Ureter (tissue), 1 donor: ENCODE results near the gene PRELP. TPM values are rescaled to one million over a fixed set of nuclear protein-coding genes. Genes with fewer than 3 reads are reported as not detected.
A peak's percentile ranks its signal among the peaks of the same experiment; 100 is the strongest.
"Not testable (repeated sequence)": the region's sequence is repeated elsewhere in the genome, so short reads cannot be mapped to it uniquely, and the experiment has no call there.

Source experiments
- DNase-seq: peaks from one replicate; pipeline ENCODE4 v3.0.0-alpha.2; 2020; ENCODE audit warnings: low spot score
- total RNA-seq: library from RNA; stranded (reverse); gene quantifications from one replicate; pipeline ENCODE4 v1.2.4, GENCODE V29; 2023
- donor health status: DM: yes; HTN: yes; CAD: no.

PRELP gene
- total RNA-seq, 1 donor from 2014 or later: 128 TPM

- no peak for DNase-seq
Observed at GRCh38 chr1:203453616-203454015, 22.0 kb upstream of the PRELP start.

DNA sequence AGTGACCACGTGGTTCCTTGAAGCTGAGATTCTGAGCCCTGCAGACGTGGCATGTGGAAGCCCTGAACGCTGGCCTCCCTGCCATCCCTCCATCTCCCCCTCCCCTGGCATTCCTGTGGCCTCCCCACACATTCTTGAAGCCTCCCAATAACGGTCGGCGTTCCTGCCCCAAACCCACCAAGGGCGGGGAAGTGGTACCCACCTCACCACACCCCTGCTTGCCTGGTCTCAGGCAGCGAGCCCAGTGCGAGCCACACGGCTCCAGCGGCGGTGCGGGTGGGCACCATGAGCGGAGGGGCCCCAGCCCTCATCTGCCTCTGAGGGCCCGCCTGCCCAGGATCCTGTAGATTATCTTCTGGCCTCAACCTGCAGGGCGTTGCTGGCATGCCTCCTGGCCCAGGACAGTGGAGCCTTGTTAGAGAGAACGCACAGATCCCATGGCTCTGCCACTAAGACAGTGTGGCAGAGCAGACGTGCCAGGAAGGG is 20.6 kb upstream of the PRELP start:
- no peak for DNase-seq

DNA sequence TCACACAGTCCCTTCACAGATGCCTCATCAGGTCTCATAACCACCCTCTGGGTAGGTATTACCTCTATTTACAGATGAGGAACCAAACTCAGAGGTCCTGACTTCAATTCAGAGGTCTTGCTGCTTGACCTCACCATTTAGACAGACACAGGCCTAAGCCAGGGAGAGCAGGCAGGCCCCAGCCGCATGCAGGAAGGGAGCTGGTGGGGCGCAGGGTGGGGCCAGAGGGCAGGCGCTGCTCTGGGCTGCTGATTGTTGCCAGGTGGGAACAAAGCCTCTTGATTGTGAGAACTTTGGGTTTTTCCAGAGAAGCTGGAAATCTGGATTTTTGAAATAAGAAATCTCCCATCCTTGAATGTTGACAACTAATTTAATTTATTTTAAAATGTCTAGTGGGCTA is 19.9 kb upstream of the PRELP start:
- DNase-seq: no peak

DNA sequence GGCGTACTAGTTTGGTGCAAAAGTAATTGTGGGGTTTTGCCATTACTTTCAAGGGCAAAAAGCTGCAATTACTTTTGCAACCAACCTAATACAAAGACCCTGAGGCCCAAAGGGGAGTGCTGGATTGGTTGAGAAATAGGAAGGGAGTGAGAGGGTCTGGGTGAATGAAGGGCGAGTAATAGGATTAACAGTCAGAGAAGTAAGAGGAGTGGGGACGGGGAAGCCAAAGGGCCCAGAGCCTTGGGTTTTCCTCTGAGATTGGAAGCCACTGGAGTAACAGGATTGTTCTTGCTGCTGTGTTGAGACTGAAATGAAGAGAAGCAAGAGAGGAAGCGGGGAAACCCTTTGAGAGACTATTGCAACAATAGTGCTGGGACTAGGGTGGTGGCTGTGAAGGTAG is 19.0 kb upstream of the PRELP start:
- no peak for DNase-seq

DNA sequence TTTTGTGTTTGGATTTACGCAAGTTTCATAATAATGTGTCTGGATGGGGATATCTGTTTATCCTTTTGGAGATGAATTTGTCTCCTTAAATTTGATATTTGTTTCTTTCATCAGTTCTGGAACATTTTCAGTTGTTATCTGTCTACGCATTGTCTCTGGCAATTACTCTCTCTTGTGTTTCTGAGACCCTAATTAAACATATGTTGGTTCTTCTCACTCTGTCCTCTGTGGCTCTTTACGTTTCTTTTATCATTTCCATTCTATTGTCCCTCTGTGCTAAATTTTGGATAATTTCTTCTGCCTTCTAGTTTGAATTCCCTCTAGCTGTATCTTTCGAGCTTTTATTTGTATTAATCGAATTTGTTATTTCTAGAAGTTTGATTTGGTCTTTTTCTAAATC is 17.5 kb upstream of the PRELP start:
- DNase-seq: no peak

DNA sequence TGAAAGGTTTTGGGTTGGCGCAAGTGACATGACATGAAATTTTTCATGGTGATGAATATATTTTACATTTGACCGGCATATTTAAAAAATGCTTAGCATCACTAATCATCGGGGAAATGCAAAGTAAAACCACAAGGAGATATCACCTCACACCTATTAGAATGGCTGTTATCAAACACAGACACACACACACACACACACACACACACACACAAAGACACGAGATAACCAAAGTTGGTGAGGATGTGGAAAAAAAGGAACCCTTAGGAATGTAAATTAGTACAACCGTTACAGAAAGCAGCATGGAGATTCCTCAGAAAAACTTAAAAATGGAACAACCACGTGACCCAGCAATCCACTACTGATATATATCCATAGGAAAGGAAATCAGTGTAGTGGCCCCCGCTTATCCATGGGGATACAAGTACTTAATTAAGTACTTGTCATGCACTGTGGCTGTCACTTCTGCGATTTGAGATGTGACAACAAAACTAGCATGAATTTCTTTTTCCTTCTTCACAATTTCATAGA is 15.9 kb upstream of the PRELP start:
- no peak for DNase-seq

DNA sequence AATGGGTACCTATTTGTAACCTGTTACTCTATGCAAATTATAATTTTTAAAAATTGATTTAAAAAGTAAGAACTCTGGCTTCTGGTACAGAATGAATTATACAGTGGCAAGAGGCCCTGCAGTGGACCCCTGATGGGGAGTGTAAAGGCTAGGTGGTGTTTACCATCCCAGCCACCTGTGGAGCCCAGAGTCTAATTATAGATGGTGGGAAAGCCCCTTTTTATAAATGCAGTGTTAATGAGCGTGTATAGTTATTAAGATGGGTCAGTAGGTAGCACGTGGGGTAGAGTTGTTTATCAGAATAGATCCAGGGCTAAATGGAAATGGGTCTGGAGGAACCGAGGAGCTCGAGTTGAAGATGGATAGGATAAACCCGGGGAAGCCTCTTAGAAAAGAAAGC is 13.9 kb upstream of the PRELP start:
- no peak for DNase-seq

DNA sequence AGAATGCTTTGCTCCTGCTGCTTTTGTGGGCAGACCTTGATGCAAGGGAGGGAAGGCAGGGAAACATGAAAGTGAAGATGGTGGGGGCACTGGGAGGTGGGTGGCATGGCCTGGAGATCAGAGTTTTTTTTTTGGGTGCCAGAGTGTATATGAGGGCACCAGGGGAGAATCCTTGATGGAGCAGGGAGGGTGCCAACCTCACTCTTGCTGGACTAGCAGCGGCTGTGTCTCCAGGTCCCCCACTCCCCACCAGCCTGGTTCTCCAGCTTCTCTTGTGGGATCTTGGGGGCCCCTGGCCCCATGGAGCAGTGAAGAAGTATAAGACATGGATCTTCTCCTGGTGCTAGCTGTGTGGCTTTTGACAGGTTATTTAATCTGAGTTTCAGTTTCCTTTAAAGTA is 13.5 kb upstream of the PRELP start:
- no peak for DNase-seq

- no peak for DNase-seq
Observed at GRCh38 chr1:203462878-203463277, 12.7 kb upstream of the PRELP start.

- DNase-seq: no peak
Observed at GRCh38 chr1:203463469-203464062, 12.0 kb upstream of the PRELP start.

DNA sequence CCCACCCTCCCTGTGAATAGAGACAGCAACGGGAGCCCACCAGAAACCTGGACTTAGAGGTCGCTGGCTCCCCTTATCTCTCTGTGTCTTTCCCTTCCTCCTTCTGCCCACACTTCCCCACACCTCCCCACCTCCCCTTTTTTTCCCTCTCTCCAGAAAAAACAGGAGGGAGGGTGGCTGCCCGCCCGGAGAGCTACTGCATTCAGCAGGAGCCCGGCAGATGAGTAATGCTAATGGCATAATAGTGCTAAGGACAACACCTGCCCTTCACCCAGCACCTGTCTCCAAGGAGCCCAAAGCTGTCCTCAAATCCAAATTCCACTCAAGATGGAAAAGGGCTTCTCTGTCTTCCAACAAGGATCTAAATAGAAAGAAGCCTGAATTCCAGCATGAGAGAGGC is 11.4 kb upstream of the PRELP start:
- no peak for DNase-seq

DNA sequence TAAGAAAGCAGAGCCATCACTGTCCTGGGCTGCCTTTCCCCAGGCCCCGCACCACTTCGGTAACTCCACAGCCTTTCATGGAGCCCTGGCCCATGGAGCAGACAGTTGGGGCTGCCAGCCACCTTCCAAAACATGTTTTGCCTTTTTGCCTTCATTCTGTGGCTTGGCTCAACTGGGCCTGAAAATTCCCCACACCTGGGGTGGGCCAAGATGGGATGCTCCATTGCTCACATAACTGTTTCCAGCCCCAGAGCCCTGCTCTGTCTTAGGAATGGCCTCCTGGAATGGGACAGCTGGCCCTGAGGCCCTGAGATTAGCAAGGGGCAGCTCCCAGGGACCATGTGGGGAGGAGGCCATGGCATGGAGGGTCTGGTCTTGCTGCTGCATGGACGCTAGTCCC is 10.9 kb upstream of the PRELP start:
- no peak for DNase-seq

DNA sequence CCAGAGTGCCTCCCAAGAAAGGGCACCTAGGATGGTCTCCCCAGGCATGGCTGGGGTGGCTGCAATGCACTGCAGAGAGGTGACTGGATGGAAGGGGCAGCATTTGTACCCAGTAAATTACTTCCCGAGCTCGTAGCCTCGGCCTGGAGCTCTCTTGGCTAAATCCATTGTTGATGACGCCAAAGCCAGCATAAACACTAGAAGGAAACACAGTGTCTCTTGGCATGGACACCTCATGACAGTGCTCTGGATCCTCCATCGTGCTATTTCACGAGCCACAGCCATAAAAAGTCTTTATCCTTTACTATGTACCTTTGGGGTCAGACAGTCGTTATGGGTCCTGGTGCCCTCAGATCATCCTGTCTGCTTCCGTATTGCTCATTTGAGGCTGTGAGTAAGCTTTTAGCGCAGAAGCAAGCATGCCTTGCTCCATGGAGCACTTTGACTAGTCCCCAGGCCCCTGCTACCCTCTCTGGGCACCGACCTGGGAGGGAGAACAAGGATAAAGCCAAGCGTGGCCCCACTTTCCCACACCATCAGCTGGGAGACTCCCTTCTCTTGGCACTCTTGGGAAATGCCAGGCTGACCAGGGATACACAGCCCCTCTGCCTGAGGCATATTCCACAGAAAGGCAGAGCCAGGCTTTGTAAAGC is 10.3 kb upstream of the PRELP start:
- DNase-seq: peak; percentile 72

DNA sequence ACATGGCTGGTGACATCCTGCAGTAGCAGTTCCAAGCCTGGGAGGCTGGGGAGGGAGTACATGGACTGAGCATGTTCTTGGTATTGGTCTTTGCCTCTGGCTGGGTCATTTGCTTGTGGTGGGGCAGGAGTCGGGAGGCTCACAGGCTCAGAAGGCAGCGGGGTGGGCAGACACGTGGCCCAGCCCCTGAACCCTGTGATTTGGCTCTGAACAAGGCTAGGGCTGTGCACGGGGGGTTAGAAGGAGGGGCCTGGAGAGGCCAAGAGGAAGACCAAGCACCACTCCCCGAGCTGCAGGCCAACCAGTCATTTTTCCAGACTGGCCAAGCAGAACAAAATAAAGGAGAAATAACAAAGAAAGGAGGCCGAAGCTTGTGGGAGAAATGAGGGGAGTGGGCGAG is 9.7 kb upstream of the PRELP start:
- DNase-seq: peak; percentile 76

- DNase-seq: not testable (repeated sequence)
Observed at GRCh38 chr1:203466906-203467549, 8.6 kb upstream of the PRELP start.

- DNase-seq: peak; percentile 83
Observed at GRCh38 chr1:203467550-203467921, 8.1 kb upstream of the PRELP start.

DNA sequence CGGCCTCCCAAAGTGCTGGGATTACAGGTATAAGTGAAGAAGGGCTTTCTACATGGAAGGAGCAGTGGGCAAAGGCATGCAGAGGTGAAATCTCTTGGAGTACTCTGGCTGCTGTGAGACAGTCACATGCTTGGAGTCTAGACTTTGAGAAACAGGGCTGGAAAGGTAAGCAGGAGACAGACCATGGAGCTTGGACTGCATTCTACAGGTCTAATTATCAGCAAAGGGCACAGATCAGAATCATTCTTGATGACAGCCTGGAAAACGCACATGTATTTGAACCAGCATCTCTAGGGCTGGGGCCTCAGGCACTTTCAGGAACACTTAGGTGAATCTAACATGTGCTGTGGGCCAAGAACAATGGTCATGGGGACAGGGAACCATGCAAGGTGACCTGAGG is 7.3 kb upstream of the PRELP start:
- no peak for DNase-seq

GRCh38 chr1:203470240-203470639 is 5.4 kb upstream of the PRELP start:
- no peak for DNase-seq

- DNase-seq: no peak
Observed at GRCh38 chr1:203471841-203472240, 3.8 kb upstream of the PRELP start.

DNA sequence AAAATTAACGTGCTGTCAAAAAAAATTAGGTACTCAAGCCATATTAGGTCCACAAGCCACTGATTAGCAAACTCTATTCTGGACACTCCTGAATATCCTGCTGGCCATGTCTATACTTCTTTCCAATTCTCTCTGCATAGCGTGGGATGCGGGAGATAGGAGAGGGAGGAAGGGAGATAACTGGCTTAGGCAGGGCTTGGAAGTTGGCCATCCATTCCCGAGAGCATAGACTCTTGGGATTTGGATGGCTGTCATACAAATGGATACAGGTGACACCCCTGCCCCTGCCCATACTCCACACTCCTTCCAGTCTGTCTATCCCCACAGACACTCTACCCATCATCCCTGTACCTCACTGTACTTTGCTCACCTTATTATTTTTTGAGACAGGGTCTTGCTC is 2.3 kb upstream of the PRELP start:
- no peak for DNase-seq

GRCh38 chr1:203473781-203474305 is 1.8 kb upstream of the PRELP start:
- DNase-seq: no peak

DNA sequence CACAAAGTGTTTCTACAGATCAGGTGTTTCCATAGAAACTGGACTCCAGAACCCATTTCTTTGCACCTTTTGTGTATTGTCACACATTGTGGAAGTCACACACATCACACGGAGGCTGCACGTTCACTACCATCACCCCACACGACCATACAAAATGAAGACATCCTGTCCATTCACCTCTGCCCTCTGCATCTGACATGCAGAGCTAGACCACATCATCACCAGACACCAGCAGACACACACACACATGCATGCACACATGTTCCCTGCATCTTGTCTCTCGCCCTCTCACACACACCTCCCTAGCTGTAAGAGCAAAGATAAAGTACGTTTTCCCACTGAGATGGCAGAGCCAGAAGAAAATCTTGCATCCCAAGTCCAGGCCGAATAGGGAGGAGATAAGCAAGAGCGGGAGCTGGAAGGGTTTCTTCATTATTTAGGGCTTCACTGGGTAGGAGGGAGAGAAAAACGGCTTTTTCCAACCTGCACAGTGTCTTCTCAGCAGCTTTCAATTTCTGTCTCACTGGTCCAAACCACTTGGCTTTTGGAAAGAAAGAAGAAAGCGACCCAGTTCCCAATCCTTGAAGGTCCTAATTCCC is 709 bp downstream of the PRELP start:
- no peak for DNase-seq
